HEK293 (cell line): ENCODE results near the gene TMEM150B.

Source experiments
- BCL11B ChIP-seq: fragments of 450-650 bp; formaldehyde crosslinking; IDR thresholded peaks from 2 replicates; pipeline ENCODE4 v1.5.1; 2016; ENCODE audit warnings: low read depth, missing biosample characterization, missing genetic modification characterization
- CTCF ChIP-seq: fragments of 450-650 bp; formaldehyde crosslinking; IDR thresholded peaks from 2 replicates; pipeline ENCODE4 v1.5.1; 2016; ENCODE audit warnings: missing biosample characterization, missing genetic modification characterization
- KLF17 ChIP-seq: fragments of 450-650 bp; formaldehyde crosslinking; IDR thresholded peaks from 2 replicates; pipeline ENCODE4 v1.5.1; 2016; ENCODE audit warnings: missing biosample characterization, missing genetic modification characterization
- MEIS1 ChIP-seq: sonication (generic); formaldehyde crosslinking; IDR thresholded peaks from 2 replicates; pipeline ENCODE4 v1.8.1; 2022; ENCODE audit warnings: missing genetic modification reagents, mild to moderate bottlenecking, borderline replicate concordance
- REST ChIP-seq: fragments of 450-650 bp; formaldehyde crosslinking; IDR thresholded peaks from 2 replicates; pipeline ENCODE4 v1.5.1; 2016; ENCODE audit warnings: missing biosample characterization, missing genetic modification characterization
- ZNF155 ChIP-seq: fragments of 450-650 bp; formaldehyde crosslinking; IDR thresholded peaks from 2 replicates; pipeline ENCODE4 v1.5.1; 2016; ENCODE audit warnings: missing biosample characterization, missing genetic modification characterization
- ZNF398 ChIP-seq: fragments of 450-650 bp; formaldehyde crosslinking; IDR thresholded peaks from 2 replicates; pipeline ENCODE4 v1.5.1; 2017; ENCODE audit warnings: missing biosample characterization, missing genetic modification characterization
- ZNF747 ChIP-seq: fragments of 450-650 bp; formaldehyde crosslinking; IDR thresholded peaks from 2 replicates; pipeline ENCODE4 v1.5.1; 2016; ENCODE audit warnings: missing biosample characterization, missing genetic modification characterization

GRCh38 chr19:55265723-55266386, 59.3 kb downstream of the TMEM150B start:
- TF ChIP-seq CTCF (tag by site-specific recombination), result no peak
- no peak for TF ChIP-seq MEIS1 (CRISPR knock-in tag)
- TF ChIP-seq ZNF398, result no peak
- TF ChIP-seq KLF17 (tag by site-specific recombination), result no peak
- TF ChIP-seq REST (tag by site-specific recombination), result no peak
- TF ChIP-seq ZNF747 (tag by site-specific recombination), result no peak
- TF ChIP-seq BCL11B, result no peak
- TF ChIP-seq ZNF155 (tag by site-specific recombination), result no peak
